Mesodermal cell (in vitro differentiated cells): ENCODE measurements around the gene KRT35. TPM values are rescaled to one million over a fixed set of nuclear protein-coding genes. Genes with fewer than 3 reads are reported as not detected.

ENCODE experiments used
- H3K27ac ChIP-seq: 2 replicates; pipeline ENCODE4 v1.7.0; 2013; ENCODE audit warnings: mild to moderate bottlenecking, low read depth, low read length, moderate library complexity; ENCODE audit not compliant: severe bottlenecking
- H3K36me3 ChIP-seq: 2 replicates; pipeline ENCODE4 v1.7.1; 2013; ENCODE audit warnings: mild to moderate bottlenecking, low read length, moderate library complexity; ENCODE audit not compliant: control insufficient read depth, insufficient read depth
- H3K4me1 ChIP-seq: one replicate; pipeline ENCODE4 v1.7.1; 2013; ENCODE audit warnings: mild to moderate bottlenecking, low read length; ENCODE audit not compliant: insufficient read depth, control insufficient read depth, poor library complexity, severe bottlenecking
- H3K4me3 ChIP-seq: 2 replicates; pipeline ENCODE4 v1.7.0; 2013; ENCODE audit warnings: low read length, control low read depth, mild to moderate bottlenecking; ENCODE audit not compliant: insufficient read depth, poor library complexity, severe bottlenecking; ENCODE audit errors: extremely low read depth
- H3K9me3 ChIP-seq: 2 replicates; pipeline ENCODE4 v1.7.1; 2013; ENCODE audit warnings: mild to moderate bottlenecking, low read length, moderate library complexity; ENCODE audit not compliant: control insufficient read depth
- WGBS, 2 experiments: methylation state at CpG; one replicate each; pipeline ENCODE4 v1.1.5; 2013; ENCODE audit warnings: missing lambda C conversion rate in 2 of 2; ENCODE audit not compliant: insufficient coverage in 2 of 2; 5-methylcytosine and 5-hydroxymethylcytosine counted together
- polyA plus RNA-seq, 2 experiments: library from polyadenylated mRNA; stranded (reverse); fragments of 50-300 nt; gene quantifications; one replicate each; pipeline ENCODE4 v1.2.3, GENCODE V29; 2013

The KRT35 gene
- not detected for polyA plus RNA-seq (2013, experiment 1 of 2)
- polyA plus RNA-seq (2013, experiment 2 of 2), result not detected

DNA sequence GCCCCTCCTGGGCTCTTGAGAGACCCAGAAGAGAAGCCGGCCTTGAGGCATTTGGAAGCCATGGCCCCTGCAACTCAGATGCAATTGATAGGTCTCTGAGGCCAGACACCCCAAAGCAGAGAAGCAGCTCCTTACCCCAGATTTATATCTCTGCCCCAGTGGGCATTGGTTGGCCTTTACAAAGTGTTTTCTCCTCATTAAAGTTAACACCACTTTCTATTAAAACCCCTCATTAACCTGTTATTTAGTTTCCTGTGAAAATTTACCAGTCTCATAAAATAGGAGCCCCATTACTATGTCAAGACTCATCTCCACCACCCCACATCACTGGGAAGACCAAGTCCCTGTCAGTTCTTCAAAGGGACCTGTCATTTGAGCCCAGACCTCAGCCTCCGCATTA lies at the start of gene KRT35:
Gene KRT35 (minus strand): TSS at position 116 of the 400 bp plus-strand sequence. CDS start 54 bp downstream, at position 62.
- Histone ChIP-seq H3K4me1 (no peaks in the 10 kb centered on the region), H3K9me3 (no peaks in the 10 kb centered on the region), H3K27ac (no peak within 1 kb of the TSS), H3K36me3 (no peaks in the 10 kb centered on the region), H3K4me3 (no peak within 1 kb of the TSS)
- 89 to 100% methylated on average over 1 to 2 of the region's 2 CpGs for WGBS, 2 experiments

DNA sequence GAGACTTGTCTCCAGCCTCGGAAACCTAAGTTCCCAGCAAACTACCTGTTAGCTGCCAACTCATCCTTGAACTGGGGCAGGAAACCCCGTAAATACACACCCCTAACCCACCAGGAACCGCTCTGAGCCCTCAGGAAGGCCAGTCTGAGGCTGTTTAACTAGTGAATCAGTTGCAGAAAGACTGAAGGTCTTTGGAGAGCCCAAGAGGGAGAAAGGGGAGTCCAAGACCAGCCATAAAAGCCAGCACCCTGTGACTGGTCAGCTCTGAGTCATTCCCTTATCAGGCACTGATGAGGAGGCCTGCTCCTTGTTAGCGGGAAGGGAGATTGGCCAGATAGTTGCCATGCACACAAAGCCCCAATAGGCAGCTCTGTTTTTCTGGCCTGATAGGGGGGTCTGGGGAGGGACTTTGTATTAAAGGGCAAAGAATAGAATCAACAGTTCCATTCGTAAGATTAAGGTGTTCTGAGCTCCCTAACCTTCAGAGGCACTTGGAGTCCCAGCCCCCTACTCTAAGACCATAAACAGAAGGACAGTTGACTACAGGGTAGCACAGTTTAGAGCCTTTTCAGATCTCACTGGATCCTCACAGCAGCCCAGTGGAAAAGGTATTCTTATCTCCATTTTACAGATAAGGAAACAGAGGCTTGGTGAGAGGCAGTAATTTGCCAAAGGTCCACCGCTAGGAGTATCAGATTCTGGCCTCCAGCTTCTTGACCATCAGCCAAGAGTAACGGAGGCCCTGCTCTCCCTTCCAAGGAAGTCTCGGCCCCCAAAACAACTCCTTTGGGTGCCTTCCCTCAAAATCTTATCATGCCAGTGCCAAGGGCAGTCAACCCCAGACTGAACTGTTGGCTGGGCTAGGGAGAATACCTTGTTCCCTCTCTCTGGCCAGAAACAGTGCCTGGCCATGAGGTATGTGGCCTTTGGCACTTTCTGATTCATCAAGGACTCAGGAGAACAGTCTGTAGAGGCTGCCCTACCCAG lies 49.4 kb upstream of the KRT35 start:
- Histone ChIP-seq H3K36me3 (peaks cover 17% of the 10 kb centered on the region), H3K27ac (peak overlapping the region; percentile 97), H3K4me1 (peaks cover 45% of the 10 kb centered on the region), H3K4me3 (no peak overlapping the region), H3K9me3 (no peaks in the 10 kb centered on the region)
- WGBS, 2 experiments, result 58 to 66% methylated on average over 5 of the region's 8 CpGs

DNA sequence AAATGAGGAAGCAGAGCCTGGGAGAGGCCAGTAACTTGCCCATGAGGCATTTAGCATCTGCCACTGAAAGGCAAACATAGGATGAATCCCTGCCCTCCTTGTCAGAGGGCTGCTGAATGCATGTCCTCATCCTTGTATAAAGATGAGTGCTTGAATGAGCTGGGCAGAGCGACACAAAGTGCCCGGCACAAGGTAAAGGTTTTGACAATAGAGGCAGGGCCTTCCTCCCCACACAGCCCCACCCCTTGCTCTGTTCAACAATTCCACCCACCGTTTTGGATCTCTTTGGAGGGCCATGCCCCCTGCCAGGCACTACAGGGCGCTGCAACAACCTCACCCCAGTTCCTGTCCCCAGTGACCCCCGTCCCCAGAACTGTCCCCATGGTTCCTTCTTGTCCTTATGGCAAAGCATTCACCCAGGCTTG lies 48.6 kb upstream of the KRT35 start:
- H3K4me3 ChIP-seq, result no peak overlapping the region
- H3K27ac ChIP-seq, result peak overlapping the region; percentile 97
- WGBS, 2 experiments, result 30 to 33% methylated on average over 1 to 2 of the region's 5 CpGs
- H3K36me3 ChIP-seq, result peaks cover 26% of the 10 kb centered on the region
- H3K4me1 ChIP-seq, result peaks cover 51% of the 10 kb centered on the region
- no peaks in the 10 kb centered on the region for H3K9me3 ChIP-seq

DNA sequence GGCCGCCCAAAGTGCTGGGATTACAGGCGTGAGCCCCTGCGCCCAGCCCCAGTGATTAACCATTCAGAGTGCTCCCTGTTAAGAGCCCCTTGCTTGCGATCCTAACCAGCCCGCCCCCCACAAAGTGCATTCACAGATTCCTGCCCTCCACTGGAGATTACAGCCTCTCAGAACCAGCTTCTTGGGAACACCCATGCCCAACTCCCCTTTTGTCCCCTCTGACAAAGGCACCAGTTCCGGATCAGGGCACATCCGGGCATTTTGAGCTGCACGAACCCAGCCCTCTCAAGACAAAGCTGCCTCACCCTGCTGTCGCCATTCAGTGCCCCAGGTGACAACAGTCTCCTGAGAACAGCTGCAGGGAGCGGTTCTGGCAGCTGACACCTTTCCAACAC lies 48.0 kb upstream of the KRT35 start:
- H3K36me3 ChIP-seq, result peaks cover 31% of the 10 kb centered on the region
- H3K4me1 ChIP-seq, result peaks cover 54% of the 10 kb centered on the region
- H3K4me3 ChIP-seq, result peak overlapping the region; percentile 5
- H3K27ac ChIP-seq, result peak overlapping the region; percentile 97
- 64 to 65% methylated on average over 10 of the region's 10 CpGs for WGBS, 2 experiments
- H3K9me3 ChIP-seq, result no peaks in the 10 kb centered on the region

DNA sequence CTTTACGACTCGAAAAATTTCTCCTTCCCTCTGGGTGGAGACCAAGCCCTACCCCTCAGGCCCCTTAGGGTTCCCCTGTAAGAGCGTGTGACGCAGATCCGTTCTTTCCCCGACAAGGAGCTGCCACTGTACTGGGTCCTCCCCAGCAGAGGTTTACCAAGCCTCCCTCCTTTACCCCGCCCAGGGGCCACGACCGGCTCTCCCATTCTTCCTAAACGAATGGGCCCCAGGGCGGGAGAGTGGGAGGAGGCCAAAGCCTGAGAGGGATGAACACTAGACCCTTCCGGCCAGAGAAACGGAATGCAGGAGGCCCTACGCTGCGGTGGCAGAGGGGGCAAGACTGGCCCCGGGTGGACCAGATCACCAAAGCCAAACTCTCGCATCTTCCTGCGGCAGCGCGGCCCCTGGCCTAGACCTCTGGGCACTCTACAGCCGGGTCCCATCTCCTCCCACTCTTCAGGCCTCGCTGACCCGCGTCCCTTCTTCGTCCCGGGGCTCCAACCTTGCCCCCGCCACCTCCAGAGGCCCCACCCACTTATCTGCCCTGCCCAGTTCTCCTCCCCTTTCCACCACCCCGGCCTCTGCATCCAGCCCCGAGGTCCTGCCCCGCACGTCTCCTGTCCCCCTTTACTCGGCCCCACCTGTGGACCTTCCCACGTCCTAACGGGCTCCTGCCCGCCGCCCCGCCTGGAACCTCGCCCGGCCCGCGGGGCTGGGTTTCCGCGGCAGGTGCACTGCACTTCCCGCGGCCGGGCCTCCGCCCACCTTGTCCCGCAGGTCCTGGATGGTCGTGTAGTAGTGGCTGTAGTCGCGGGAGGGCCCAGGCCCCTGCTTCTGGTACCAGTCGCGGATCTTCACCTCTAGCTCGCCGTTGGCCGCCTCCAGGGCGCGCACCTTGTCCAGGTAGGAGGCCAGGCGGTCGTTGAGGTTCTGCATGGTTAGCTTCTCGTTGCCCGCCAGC lies 46.4 kb upstream of the KRT35 start:
- H3K27ac ChIP-seq, result peak overlapping the region; percentile 97

DNA sequence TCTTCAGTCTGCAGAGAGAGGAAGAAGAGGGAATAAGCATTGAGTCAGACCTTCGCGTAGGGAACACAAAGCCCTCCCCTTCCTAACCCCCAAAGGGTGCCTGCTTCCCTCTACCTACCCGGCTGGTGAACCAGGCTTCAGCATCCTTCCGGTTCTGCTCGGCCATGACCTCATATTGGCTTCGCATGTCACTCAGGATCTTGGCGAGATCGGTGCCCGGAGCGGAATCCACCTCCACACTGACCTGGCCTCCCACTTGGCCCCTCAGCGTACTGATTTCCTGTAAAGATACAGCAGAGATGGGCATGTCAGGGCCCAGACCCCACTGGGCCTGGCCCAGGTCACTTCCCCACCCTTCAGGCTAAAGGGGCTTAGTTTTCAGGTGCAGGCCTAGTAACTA lies 43.3 kb upstream of the KRT35 start:
- no peak overlapping the region for H3K4me3 ChIP-seq
- 95 to 96% methylated on average over 9 of the region's 11 CpGs for WGBS, 2 experiments
- H3K9me3 ChIP-seq, result no peaks in the 10 kb centered on the region
- H3K4me1 ChIP-seq, result peaks cover 60% of the 10 kb centered on the region
- no peak overlapping the region for H3K27ac ChIP-seq
- peaks cover 45% of the 10 kb centered on the region for H3K36me3 ChIP-seq

More for the DNA sequence above, 46.4 kb upstream of the KRT35 start:
- Histone ChIP-seq H3K36me3 (peaks cover 45% of the 10 kb centered on the region), H3K9me3 (no peaks in the 10 kb centered on the region), H3K4me1 (peaks cover 61% of the 10 kb centered on the region), H3K4me3 (peak overlapping the region; percentile 92)
- WGBS, 2 experiments, result 5 to 9% methylated on average over 47 to 54 of the region's 62 CpGs

DNA sequence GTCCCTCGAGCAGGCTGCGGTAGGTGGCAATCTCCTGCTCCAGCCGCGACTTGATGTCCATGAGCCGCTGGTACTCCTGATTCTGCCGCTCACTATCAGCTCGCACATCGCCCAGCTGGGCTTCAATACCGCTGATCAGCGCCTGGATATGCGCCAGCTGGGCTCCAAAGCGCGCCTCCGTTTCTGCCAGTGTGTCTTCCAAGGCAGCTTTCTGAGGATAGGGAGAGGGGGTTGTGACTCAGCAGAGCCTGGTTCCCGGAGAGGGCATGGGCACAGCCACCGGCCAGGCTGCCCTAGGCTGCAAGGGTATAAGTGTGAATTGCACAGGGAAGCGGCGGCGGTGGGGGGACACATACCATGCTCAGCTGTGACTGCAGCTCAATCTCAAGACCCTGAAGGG lies 42.8 kb upstream of the KRT35 start:
- Histone ChIP-seq H3K36me3 (peaks cover 45% of the 10 kb centered on the region), H3K4me1 (peaks cover 55% of the 10 kb centered on the region), H3K4me3 (no peak overlapping the region), H3K27ac (peak overlapping the region; percentile 10), H3K9me3 (no peaks in the 10 kb centered on the region)
- WGBS, 2 experiments, result 96 to 98% methylated on average over 19 of the region's 19 CpGs

DNA sequence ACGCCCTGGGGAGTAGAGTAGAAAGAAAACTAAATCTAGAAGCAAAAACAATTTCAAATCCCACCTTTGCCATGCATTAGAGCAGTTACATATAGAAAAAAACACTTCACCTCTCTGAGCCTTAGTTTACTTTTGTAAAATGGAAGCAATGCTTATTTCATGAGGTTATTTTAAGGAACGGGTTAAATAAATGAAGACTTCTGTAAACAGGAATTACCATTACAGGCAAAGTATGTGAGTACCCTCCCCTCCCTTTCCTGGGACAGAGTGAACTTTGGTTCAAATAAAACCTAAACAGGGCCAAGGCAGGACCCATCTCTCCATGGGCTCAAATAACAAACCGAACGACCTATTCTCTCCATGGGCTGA lies 42.3 kb upstream of the KRT35 start:
- no peak overlapping the region for H3K4me3 ChIP-seq
- peaks cover 51% of the 10 kb centered on the region for H3K4me1 ChIP-seq
- no peaks in the 10 kb centered on the region for H3K9me3 ChIP-seq
- H3K27ac ChIP-seq, result no peak overlapping the region
- H3K36me3 ChIP-seq, result peaks cover 45% of the 10 kb centered on the region
- WGBS, 2 experiments, result 93% methylated on average over 2 of the region's 4 CpGs; no CpG with 5 or more reads in 1 of the 2 experiments

DNA sequence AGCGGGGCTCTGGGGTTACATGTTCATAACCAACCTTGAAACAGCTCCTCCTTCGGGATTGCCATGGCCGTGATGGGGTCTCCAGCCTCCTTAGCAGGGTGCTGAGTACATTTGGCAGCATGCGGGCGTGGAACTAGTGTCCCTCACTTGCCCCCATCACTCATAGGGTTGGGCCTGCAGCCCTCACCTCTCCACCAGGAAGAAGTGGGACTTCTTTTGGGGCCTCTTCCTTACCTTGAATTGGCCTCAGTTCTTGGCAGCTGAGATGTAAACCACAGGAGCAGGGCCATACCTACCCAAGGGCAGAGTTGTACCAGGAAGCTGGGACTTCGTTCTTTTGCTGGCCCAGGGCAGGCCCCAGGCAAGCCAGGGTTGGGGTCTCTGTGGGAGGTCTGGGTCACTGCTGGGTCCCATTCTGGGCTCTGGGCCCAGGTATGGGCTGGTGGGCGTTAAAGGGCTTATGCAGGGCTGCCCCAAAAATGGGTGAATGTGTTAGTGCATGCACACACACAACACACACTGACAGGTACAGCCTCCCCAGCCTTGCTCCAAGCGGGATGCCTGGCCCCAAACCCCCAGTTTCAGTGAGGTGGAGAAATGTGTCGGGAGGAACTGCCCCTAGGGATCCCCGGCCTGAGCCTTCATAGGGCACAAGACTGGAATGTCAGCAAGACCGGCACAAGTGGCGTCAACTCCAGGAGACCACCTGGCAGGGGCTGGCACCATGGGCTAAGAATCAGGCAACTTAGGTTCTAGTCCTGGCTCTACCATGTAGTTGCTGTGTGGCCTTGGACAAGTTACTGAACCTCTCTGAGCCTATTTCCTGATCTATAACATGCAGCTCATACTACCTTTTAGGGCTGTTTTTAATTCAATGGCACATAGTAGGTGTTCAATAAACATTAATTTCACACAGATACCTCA lies 41.6 kb upstream of the KRT35 start:
- Histone ChIP-seq H3K27ac (peak overlapping the region; percentile 80), H3K36me3 (peaks cover 45% of the 10 kb centered on the region), H3K9me3 (no peaks in the 10 kb centered on the region), H3K4me3 (no peak overlapping the region), H3K4me1 (peaks cover 51% of the 10 kb centered on the region)
- 90 to 92% methylated on average over 9 to 10 of the region's 12 CpGs for WGBS, 2 experiments
